HCT116 (cell line): ENCODE results near the gene ZC3H6.

Experiments used
- POLR2AphosphoS5 ChIP-seq: IDR thresholded peaks from 2 replicates; pipeline ENCODE4 v1.6.1; 2011; ENCODE audit warnings: mild to moderate bottlenecking, low read depth, low read length, moderate library complexity
- SIN3A ChIP-seq: IDR thresholded peaks from 2 replicates; pipeline ENCODE4 v1.6.1; 2012; ENCODE audit warnings: low read depth

- no peak for TF ChIP-seq POLR2AphosphoS5
- no peak for TF ChIP-seq SIN3A
Observed at GRCh38 chr2:112318515-112318914, 43.1 kb downstream of the ZC3H6 start.
